Measurements from ENCODE around the gene STARD13. TPM values are rescaled to one million over a fixed set of nuclear protein-coding genes. Genes with fewer than 3 reads are reported as not detected.

The STARD13 gene
- total RNA-seq, 2 experiments from 2014 or later, result 0.57 TPM; not detected in 1

DNA sequence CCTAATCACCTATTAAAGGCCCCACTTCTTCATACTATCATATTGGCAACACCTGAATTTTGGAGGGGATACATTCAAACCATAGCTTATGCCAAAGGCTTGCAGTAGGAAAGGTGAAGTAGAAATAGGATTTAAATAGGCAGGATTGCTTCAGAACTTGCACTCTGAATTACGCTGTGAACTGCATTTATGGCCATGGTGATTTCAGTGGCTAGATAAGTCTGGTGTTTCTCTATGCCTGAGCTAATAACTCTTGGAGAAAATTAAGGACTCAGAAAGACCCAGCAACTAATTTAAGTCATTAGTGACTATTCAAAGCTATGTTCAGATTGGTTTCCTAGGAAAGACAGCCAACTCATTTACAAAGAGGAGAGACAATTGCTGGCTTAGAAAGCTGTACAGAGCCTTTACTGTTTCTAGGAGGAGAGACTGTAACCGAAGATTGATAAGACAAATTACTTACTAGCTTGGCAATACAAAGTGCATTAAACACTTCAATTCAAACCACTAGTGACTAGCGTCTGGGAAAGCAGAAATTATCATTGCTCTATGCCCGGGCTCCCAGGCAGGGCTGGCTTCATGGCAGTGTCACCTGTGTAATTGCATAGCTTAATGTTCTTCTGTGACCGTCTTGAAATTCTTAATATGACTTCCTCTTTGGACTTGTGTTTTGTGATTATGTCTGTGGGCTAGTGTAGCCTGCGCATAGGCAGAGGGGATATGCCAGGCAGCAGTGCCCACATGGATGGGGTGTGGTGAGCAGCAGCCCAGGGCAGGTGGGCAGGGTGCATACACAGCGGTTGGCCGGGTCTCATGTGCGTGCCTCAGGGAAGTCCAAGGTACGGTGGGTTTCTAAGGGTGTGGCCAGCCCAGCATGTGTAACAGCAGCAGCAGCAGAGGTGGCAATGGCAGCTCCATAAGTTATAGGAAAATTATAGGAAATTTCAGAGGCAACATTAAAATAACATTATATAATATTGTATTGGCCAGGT lies 209.3 kb downstream of the STARD13 start:
- intact Hi-C loops (cut with micrococcal nuclease; ENCODE audit: unreplicated experiment), result no loop called here
- no peaks in the 10 kb centered on the region for H3K79me2 ChIP-seq (ENCODE audit: insufficient read depth, low read depth, low read length)
- BruUV-seq (replicated peaks), result no TSS peak
- no peak overlapping the region for H3K27ac ChIP-seq (ENCODE audit: low read depth, low read length, poor library complexity, severe bottlenecking)
- no peaks in the 10 kb centered on the region for H3K4me1 ChIP-seq (ENCODE audit: insufficient read depth, low read length, poor library complexity, severe bottlenecking)
- DNase-seq (ENCODE audit: low spot score), result no peak
- no peaks in the 10 kb centered on the region for H3K9me3 ChIP-seq (ENCODE audit: low read length)
- H3K36me3 ChIP-seq (ENCODE audit: insufficient read depth, low read length), result no peaks in the 10 kb centered on the region
- ChIA-PET CTCF (ENCODE audit: unreplicated experiment) (interaction anchor here (0.7 kb wide), 1 partner anchor 12 kb away, joined by 3 read pairs; no protein-coding TSS in a partner anchor), POLR2A (interaction anchor here (0.7 to 1.0 kb wide), 3 partner anchors 11 to 942 kb away, joined by 3 to 4 read pairs (median 3); no protein-coding TSS in a partner anchor)
- no peak overlapping the region for H3K4me2 ChIP-seq (ENCODE audit: low read length)
- no peak overlapping the region for H2AFZ ChIP-seq (ENCODE audit: low read length)
- no peak overlapping the region for H3K4me3 ChIP-seq (ENCODE audit: low read depth, low read length, poor library complexity, severe bottlenecking)
- H4K20me1 ChIP-seq (ENCODE audit: insufficient read depth, low read length), result no peaks in the 10 kb centered on the region
- no peaks in the 10 kb centered on the region for H3K9me2 ChIP-seq (ENCODE audit: insufficient read depth, low read length)
- TF ChIP-seq, protein P1, sequence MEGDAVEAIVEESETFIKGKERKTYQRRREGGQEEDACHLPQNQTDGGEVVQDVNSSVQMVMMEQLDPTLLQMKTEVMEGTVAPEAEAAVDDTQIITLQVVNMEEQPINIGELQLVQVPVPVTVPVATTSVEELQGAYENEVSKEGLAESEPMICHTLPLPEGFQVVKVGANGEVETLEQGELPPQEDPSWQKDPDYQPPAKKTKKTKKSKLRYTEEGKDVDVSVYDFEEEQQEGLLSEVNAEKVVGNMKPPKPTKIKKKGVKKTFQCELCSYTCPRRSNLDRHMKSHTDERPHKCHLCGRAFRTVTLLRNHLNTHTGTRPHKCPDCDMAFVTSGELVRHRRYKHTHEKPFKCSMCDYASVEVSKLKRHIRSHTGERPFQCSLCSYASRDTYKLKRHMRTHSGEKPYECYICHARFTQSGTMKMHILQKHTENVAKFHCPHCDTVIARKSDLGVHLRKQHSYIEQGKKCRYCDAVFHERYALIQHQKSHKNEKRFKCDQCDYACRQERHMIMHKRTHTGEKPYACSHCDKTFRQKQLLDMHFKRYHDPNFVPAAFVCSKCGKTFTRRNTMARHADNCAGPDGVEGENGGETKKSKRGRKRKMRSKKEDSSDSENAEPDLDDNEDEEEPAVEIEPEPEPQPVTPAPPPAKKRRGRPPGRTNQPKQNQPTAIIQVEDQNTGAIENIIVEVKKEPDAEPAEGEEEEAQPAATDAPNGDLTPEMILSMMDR (conservative IDR thresholded peaks at IDR 0.05; ENCODE audit: low read length), result no peak

DNA sequence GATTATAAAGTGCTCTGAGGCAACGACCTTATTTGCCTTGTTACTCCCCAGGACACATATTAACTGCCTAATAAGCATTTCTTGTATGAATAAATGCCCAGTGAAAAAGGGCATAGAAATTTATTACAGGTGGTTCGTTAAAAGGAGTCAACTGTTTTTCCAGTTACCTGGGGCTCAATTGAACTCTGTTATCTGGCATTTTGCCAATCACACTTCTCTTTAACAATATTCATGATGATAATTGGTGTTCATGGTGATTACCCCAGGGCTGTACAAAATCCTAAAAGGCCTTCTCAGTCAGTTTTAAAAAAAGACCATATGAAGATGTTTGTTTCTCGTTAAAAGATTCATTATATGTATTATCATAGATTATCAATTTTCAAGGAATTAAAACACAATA lies 212.2 kb downstream of the STARD13 start:
- Histone ChIP-seq H3K9me3 (ENCODE audit: low read length) (no peaks in the 10 kb centered on the region), H2AFZ (ENCODE audit: low read length) (no peak overlapping the region), H3K4me2 (ENCODE audit: low read length) (no peak overlapping the region), H3K4me3 (ENCODE audit: low read depth, low read length, poor library complexity, severe bottlenecking) (no peak overlapping the region), H3K79me2 (ENCODE audit: insufficient read depth, low read depth, low read length) (no peaks in the 10 kb centered on the region), H4K20me1 (ENCODE audit: insufficient read depth, low read length) (no peaks in the 10 kb centered on the region), H3K4me1 (ENCODE audit: insufficient read depth, low read length, poor library complexity, severe bottlenecking) (no peaks in the 10 kb centered on the region), H3K9me2 (ENCODE audit: insufficient read depth, low read length) (no peaks in the 10 kb centered on the region), H3K27ac (ENCODE audit: low read depth, low read length, poor library complexity, severe bottlenecking) (no peak overlapping the region), H3K36me3 (ENCODE audit: insufficient read depth, low read length) (no peaks in the 10 kb centered on the region)
- POLR2A ChIA-PET, result no interaction called here
- no peak for TF ChIP-seq EZH2phosphoT487 (IDR thresholded peaks at IDR 0.05; ENCODE audit: borderline replicate concordance, low read depth, low read length)
- TF ChIP-seq, protein P1 (conservative IDR thresholded peaks at IDR 0.05; ENCODE audit: low read length), result no peak
- no peak for DNase-seq (ENCODE audit: low spot score)
- intact Hi-C loops (cut with micrococcal nuclease; ENCODE audit: unreplicated experiment), result no loop called here
- no TSS peak for BruUV-seq (replicated peaks)
- CTCF ChIA-PET (ENCODE audit: unreplicated experiment), result no interaction called here

DNA sequence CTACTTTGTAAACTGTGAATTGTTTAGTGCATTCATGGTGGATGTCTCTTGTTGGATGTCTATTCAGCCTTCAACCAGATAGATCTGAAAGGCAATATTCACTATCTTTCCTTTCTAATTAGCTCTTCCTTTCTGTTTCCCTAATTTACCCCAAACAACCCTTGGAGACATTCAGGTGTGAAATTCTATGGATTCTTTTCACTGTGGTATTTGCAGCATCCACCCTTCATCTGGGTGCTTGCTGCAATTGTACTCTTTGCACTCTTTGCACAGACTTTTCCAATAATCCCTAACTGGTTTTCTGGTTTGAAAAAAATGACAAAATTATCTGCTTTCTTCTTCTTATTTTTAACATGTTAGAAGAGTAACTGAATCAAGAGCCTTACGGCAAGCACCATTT lies 212.8 kb downstream of the STARD13 start:
- Histone ChIP-seq H3K4me2 (ENCODE audit: low read length) (no peak overlapping the region), H4K20me1 (ENCODE audit: insufficient read depth, low read length) (no peaks in the 10 kb centered on the region), H3K4me1 (ENCODE audit: insufficient read depth, low read length, poor library complexity, severe bottlenecking) (no peaks in the 10 kb centered on the region), H3K79me2 (ENCODE audit: insufficient read depth, low read depth, low read length) (no peaks in the 10 kb centered on the region), H3K9me3 (ENCODE audit: low read length) (no peaks in the 10 kb centered on the region), H3K9me2 (ENCODE audit: insufficient read depth, low read length) (no peaks in the 10 kb centered on the region), H3K27ac (ENCODE audit: low read depth, low read length, poor library complexity, severe bottlenecking) (no peak overlapping the region), H2AFZ (ENCODE audit: low read length) (no peak overlapping the region), H3K4me3 (ENCODE audit: low read depth, low read length, poor library complexity, severe bottlenecking) (no peak overlapping the region), H3K36me3 (ENCODE audit: insufficient read depth, low read length) (no peaks in the 10 kb centered on the region)
- TF ChIP-seq, protein P1 (conservative IDR thresholded peaks at IDR 0.05; ENCODE audit: low read length), result no peak
- TF ChIP-seq EZH2phosphoT487 (IDR thresholded peaks at IDR 0.05; ENCODE audit: borderline replicate concordance, low read depth, low read length), result no peak
- ChIA-PET POLR2A (no interaction called here), CTCF (ENCODE audit: unreplicated experiment) (no interaction called here)
- no TSS peak for BruUV-seq (replicated peaks)
- intact Hi-C loops (cut with micrococcal nuclease; ENCODE audit: unreplicated experiment), result no loop called here
- no peak for DNase-seq (ENCODE audit: low spot score)

All from OCI-LY7 (cell line).